ENCODE results near the gene C2orf74.
"Not testable (repeated sequence)": the region's sequence is repeated elsewhere in the genome, so short reads cannot be mapped to it uniquely, and the experiment has no call there.

C2orf74 gene

DNA sequence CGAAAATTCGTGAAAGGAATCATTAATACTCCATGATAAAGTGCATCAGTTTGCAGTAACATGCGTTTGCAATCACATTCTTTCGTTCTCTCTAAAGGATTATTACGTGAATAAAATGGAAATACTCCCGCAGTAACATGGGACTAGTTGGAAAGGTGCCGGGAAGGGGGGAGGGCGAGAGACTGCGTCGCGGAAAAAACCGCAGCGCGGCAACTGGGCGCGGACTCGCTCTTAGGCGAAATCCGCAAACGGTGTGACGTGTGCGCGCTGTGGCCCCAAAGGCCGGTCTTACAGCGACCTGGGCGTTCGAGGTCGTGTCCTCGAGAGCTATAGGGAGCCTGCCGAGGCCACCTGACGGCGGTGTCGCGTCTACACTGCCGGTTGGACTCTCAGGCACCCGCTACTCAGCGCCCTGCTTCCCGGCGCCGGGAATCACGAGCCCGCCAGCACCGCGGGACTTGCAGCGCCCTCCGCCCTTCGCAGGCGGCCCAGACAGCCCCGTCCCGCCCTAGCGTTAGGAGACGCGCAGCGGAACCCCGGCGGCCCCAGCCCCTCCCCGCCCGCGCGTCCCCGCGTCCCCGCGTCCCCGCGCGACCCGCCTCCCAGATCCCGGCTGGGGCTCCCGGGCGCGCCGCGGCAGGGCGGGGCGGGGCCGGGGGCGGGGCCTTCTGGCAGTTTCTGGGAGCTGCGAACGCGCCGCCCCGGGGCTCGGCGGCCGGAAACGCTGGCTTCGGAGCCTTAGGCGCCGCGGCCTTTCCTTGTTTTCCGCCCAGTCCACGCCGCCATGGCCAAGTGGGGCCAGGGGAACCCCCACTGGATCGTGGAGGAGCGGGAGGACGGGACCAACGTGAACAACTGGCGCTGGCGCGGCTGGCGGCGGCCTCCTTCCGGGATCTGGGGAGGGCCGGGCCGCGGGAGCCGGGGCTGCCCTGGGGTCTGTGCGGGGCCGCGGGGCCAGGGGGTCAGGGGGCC, 15.1 kb downstream of the C2orf74 start:
- DNase-seq = peak; percentile 94

DNA sequence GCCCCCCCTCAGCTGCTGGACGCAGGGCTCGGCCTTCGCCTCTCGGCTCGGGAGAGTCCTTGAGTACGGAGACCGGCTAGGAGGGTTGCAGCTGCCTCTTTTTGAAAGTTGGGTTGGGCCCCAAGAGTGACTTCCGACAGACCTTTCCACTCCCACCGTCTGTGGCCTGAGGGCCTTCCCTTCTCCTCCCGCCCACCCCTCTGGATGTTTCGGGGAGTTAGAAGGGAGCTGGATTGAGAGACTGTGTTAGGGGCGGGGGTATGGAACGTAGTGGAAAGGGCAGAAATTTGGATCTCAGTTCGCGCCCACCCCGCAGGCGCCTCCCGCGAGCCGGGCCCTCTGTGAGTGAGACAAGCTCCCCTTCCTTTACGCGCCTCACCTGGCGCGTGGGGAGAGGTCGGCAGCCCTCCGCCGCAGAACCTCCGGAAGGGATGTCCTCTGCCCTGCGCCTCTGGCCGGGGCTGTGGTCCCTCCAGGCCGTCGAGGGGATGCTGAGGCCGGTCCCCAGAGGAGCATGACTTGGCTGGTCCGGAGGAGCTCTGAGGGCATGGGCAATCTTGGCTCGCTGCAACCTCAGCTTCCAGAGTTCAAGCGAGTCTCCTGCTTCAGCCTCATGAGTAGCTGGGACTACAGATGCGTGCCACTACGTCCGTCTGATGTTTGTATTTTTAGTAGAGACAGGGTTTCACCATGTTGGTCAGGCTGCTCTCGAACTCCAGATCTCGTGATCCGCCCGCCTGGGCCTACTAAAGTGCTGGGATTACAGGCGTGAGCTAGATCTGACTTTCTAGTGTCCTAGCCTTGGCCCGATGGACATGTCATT, 15.9 kb downstream of the C2orf74 start:
- DNase-seq = peak; percentile 38

DNA sequence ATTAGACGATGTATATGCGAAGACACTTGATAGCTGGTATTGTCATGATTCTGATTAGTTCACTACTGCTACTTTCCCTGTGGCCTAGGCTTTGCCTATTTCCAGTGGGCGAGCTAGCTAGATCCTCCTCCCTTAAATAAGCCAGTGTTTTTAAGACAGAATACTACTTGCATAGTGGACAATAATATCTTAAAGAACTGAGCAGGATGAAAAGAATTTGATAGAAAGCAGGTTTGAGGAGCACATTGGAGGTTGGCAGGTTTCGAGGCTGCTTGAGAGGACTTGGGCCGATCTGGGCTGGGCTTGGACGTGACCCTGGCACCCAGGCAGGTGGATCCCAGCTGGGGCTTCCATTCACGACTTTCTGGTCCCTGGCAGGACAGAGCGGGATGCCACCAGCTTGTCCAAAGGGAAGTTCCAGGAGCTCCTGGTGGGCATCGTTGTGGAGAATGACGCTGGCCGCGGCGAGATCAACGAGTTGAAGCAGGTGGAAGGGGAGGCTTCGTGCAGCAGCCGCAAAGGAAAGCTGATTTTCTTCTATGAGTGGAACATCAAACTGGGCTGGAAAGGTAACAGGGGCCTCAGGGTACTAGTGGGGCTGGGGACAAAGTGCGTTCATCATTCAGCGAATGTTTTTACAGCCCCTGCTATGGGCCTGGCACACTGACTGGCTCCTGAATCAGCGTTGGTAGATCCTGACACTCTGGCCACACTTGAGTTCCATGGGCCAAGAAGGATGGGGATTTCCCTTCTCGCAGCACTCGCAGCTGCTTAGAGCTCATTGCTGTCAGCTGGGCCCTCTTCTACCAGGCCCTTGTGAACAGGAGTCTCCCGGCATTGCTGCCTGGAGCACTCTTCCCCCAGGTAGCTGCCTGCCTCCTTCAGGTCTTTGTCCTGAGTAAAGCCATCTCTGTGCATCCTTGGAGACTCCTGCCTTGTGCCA, 16.9 kb downstream of the C2orf74 start:
- peak; percentile 36 for DNase-seq

DNA sequence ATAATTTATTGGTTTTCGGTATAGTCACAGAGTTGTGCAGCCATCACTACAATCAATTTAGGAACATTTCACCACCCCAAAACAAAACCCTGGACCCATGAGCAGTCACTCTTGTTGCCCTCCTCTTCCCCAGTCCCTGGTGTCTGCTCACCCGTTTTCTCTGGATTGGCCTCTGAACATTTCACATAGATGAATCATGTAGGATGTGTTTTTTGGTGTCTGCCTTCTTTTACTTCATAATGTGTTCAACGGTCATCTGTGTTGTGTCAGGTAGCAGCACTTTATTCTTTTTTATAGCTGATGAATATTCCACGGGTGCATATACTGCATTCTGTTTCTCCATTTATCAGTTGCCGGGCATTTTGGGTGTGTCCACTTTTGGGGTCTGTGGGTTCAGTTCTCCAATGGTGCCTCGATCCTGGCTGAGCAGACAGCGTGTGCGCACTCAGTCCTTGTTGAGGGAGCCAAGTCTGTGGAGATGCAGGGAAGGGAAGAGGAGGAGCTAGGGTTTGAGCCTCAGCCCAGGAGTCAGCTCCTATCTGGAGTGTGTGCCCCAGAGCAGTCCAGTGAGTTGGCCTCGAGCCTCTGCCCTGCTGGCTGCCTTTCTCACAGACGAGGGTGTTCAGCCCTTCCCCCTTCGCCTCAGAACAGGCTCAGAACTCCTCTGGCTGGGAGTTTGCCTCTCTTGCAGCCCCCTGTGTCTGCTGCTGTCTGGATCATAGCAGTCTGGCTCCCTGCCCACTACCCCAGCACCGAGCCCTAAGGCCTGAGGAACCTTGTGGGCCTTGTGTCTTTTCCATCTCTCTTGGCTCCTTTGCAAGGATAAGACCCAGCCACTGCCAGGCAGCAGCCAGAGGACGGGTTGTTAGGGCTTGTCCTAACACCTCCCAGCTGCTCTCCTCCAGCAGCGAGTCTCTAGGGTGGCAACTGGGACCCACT, 18.0 kb downstream of the C2orf74 start:
- DNase-seq = no peak

DNA sequence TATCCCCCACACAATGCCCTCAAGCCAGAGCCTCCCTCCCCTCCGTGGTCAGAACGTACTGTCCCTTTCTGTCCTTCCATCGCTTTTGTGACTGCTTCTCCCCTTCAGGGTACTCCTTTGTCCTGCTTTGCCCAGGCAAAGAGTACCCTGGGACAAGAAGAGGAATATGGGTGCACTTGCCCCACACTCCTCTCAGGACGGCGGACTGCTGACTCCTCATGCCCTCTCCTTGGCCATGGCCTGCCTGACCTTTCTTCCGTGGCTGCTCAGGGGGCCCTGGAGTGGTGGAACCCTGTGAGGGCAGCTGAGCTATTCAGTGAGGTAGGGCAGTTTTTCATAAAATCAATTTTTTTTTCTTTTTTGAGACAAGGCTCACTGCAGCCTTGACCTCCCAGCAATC, 18.7 kb downstream of the C2orf74 start:
- DNase-seq = no peak

DNA sequence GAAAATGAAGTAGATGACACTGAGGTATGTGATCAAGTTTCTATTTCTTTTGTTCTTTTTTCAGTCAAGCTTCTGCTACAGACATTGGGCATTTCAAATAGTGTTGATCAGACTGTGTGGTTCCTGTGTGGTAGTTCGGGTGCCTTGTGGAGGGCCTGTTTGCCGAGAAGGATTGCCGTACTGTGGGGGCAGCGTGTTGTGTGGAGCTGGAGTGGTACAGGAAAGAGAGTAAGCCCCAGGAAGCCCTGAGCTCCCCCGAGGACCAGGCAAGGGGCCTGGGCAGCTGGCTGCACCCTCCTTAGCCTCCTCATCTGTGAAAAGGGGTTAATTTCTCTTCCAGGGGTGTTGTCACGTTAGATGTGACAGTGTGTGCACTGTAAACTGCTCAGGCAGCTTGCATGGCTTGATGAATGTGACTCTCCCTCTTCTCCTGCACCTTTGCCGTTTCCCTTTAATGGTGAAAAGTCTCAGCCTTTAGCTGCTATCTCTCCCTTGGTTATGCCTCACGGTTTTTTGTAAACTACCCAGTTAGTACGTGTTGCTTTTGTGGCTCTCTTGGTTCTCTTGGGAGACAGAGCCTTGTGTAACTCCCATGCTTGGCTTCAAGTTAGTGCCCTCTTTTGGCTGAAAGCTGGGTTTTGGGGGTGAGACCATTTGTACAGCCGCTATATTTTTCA, 19.5 kb downstream of the C2orf74 start:
- no peak for DNase-seq

DNA sequence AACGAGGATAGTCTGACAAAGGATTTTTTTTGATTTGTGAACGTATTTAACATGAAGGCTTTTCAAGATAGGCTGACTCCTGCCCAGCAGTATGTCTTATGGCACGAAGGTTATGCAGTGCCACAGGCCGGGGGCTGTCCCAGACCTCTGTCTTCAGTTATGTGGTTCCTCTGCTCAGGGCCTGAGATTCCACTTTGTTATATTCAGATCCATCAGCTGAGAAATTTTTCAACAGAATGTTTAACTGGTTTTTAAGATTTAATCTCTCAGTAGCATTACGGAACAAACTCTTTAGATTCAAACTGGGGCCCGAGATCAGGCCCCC, 20.0 kb downstream of the C2orf74 start:
- DNase-seq = no peak

DNA sequence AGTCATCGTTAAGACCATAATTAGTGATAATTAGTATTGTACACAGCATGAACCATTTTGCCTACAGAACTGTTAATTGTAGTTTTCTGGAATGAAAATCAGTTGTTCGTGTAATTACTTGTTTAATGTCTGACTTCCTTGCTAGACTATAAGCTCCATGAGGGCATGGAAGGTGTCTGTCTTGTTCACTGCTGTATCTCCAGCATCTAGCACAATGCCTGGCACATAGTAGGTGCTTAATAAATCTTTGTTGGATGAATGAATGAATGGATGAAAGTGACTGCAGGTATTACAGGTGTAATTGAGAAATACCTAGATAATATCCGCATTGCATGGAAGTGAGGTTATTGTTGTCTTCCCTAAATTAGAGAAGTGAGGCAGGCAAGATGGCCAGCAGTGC, 21.8 kb downstream of the C2orf74 start:
- DNase-seq = no peak

DNA sequence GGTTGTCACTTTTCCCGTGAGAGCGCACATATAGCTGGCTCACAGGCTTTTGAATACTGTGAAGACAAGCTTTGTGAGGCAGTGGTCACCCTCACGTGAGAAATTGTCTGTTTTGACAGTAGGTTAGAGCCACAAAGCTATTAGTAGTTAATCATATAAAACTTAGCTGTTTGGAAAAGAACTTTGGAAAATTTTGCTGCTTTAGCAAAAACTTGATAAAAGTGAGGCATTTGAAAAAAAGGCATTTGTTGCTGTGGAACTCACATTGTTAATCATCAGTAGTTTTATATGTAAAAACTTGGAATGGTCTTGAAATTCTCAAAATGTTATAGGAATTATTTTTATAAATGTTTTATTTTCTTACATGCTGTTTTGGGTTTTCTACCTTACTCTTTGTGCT, 22.3 kb downstream of the C2orf74 start:
- no peak for DNase-seq

DNA sequence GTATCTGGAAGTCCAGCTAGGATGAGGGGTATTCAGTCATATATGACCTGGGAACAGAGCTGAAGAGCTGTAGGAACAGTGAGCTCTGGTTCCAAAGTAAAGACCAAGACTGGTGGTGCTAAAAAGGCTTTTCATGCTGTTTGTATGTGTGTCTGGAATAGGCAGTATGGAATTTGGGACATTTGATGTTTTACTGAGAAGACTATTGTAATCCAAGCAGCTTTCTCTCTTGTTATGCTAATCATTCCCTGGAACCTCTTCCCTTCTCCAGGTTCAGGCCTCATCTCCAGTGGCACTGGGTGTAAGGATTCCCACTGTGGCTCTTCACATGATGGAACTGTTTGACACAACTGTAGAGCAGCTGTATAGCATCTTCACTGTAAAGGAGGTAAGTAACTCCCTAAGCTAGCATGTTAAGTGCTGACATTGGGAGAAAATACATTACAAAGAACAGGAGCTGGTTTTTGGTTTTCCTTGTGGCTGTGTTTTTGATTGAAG, 23.3 kb downstream of the C2orf74 start:
- DNase-seq = no peak

DNA sequence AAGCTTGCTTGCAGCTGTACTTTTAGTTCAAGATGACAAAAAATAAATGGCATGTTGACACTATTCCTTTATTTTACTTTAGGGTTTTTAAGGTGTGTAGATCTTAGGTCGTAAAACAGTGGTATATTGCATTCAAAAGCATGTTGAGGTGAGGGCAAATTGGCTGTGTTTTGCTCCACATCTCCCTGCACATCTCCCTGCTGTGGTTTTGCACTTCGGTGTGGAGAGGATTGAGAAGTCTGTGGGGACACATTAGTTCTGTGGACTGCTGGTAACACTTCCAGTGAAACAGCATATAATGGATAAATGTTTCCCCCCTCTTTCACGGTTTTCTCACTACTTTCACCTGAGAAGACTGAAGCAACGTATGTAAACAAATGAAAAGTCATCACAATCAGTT, 25.1 kb downstream of the C2orf74 start:
- DNase-seq = no peak

DNA sequence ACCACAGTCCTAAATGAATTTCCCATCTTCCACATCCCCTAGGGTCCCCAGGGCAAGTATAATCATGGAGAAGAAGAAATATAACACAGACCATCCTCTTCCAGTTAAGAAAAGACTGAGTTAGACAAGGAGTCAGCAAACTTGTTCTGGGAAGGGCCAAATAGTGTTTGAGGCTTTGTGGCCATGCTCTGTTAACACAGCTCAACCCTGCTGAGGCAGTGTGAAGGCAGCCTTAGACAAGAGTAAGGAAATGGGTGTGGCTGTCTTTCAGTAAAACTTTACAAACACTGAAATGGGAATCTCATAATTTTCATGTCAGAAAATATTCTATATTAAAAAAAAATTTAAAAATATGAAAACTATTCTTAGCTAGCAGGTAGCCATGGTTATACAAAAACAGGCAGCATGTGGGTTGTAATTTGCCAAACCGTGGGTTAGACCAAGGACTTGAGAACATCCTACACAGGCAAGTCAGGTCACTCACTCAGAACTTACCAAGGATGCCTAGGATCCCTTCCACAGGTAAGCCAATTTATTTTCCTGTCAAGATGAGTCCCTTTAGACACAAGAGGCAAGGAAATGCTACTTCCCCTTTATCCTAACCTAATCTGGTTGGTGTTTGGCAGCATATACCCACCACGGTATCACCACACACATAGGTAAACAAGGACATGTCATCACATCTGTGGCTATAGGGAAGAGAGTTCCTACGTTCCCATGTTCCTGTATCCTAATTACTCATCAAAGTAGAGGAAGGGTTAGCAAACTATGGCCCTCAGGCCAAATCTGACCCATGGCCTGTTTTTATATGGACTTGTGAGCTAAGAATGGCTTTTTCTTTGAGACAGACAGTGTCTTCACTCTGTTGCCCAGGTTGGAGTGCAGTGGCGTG, 31.9 kb downstream of the C2orf74 start:
- DNase-seq = no peak

DNA sequence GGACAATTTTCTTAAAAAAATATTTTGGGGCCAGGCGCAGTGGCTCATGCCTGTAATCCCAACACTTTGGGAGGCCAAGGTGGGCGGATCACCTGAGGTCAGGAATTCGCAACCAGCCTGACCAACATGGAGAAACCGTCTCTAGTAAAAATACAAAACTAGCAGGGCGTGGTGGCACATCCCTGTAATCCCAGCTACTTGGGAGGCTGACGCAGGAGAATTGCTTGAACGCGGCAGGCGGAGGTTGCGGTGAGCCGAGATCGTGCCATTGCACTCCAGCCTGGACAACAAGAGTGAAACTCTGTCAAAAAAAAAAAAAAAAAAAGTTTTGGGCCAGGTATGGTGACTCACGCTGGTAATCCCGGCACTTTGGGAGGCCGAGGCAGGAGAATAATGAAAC, 32.7 kb downstream of the C2orf74 start:
- not testable (repeated sequence) for DNase-seq

DNA sequence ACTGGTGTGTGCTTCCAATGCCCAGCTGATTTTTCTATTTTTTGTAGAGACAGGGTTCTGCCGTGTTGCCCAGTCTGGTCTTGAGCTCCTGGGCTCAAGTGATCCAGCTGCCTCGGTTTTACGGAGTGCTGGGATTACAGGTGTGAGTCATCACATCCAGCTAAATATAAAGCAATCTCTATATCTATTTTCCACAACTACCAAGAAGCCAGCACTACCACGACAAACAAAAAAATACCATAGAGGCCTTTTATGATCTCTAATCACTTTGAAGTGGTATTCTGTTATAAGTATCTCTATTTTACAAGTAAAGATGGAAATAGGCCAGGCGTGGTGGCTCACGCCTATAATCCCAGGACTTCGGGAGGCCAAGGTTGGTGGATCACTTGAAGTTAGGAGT, 34.7 kb downstream of the C2orf74 start:
- no peak for DNase-seq

DNA sequence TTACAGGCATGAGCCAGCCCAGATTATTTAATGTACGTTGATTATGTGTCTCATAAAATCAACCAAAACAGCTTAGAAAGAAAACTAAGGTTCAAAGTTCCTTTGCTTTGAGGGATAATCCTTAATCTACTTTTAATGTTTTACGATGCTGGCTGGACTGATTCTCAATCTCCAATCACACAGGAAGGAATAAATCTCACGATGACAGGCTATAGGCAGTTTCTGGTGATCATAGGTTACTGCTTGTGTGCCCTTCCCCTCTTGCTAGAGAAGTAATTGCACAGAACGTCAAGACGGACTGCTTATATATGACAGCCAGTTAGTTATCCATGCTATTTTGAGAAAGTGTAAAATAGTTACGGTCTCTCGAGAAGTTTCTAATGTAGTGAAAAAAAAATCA, 43.1 kb downstream of the C2orf74 start:
- DNase-seq = no peak

DNA sequence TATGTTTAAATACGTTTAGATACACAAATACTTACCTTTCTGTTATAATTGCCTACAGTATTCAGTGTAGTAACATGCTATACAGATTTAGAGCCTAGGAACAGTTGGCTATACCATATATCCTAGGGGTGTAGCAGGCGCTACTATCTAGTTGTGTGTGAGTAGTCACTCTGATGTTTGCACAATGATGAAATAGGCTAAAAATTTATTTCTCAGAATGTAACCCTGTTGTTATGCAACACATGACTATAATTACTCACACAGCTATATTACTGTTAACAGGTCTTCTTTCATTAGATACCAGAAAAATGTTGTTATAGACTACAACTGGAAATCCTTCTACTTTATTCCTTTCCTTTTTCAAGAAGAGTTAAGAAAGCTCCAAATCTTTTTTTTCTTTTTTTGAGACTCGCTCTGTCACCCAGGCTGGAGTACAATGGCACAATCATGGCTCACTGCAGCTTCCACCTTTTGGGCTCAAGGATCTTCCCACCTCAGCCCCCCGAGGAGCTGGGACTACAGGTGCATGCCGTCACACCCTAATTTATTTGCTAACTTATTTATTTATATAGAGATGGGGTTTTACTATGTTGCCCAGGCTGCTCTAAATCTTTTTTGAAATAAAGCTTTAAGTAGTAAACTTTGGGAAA, 48.5 kb downstream of the C2orf74 start:
- no peak for DNase-seq

DNA sequence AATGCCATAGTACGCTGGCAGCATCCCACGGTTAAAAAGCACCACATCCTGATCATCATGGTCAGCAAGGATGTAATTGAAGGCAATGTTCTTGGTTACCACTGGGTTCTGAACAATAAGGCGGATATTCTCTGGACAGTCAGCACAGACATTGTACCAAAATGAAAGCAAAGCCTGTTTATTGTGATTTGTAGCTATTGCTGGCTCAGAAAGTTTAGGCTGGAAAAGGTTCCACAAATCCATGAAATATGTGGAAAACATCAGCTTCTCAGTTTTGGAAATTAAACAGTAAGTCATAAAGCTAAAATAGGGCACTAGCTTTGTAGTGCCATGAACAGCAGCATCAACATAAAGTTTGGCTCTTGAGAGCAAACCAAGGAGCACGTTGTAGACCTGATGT, 52.2 kb downstream of the C2orf74 start:
- no peak for DNase-seq
